Karpas-422 (cell line): Measurements from ENCODE around the gene CDH24. TPM values are rescaled to one million over a fixed set of nuclear protein-coding genes. Genes with fewer than 3 reads are reported as not detected.
A peak's percentile ranks its signal among the peaks of the same experiment; 100 is the strongest.

Source experiments
- DNase-seq: peaks from one replicate; pipeline ENCODE4 v3.0.0-alpha.2; 2015
- H2AFZ ChIP-seq: fragments of 200-600 bp; sonication (generic); 2 replicates; pipeline ENCODE4 v1.6.1; 2014; ENCODE audit warnings: antibody characterized with exemption, low read length, mixed read lengths
- H3K27ac ChIP-seq: fragments of 200-600 bp; sonication (generic); 2 replicates; pipeline ENCODE4 v1.5.1; 2014; ENCODE audit warnings: mild to moderate bottlenecking, low read length, moderate library complexity
- H3K27me3 ChIP-seq: fragments of 200-600 bp; sonication (generic); 2 replicates; pipeline ENCODE4 v1.6.1; 2014; ENCODE audit warnings: low read length, mixed read lengths
- H3K36me3 ChIP-seq: fragments of 200-600 bp; sonication (generic); 2 replicates; pipeline ENCODE4 v1.6.1; 2014; ENCODE audit warnings: low read length, mixed read lengths; ENCODE audit not compliant: insufficient read depth
- H3K4me1 ChIP-seq: fragments of 200-600 bp; sonication (generic); 2 replicates; pipeline ENCODE4 v1.6.1; 2014; ENCODE audit warnings: mild to moderate bottlenecking, low read length, mixed read lengths
- H3K4me2 ChIP-seq: fragments of 200-600 bp; sonication (generic); 2 replicates; pipeline ENCODE4 v1.6.1; 2014; ENCODE audit warnings: low read length, low read depth, mild to moderate bottlenecking; ENCODE audit not compliant: poor library complexity, severe bottlenecking
- H3K4me3 ChIP-seq: fragments of 200-600 bp; sonication (generic); 2 replicates; pipeline ENCODE4 v1.5.1; 2014; ENCODE audit warnings: mild to moderate bottlenecking, antibody characterized with exemption, low read length, mixed read lengths
- H3K79me2 ChIP-seq: fragments of 200-600 bp; sonication (generic); 2 replicates; pipeline ENCODE4 v1.6.1; 2014; ENCODE audit warnings: mild to moderate bottlenecking, low read length, mixed read lengths
- H3K9ac ChIP-seq: fragments of 200-600 bp; sonication (generic); 2 replicates; pipeline ENCODE4 v1.6.0; 2014; ENCODE audit warnings: low read length
- H3K9me2 ChIP-seq: fragments of 200-600 bp; sonication (generic), shearing (Covaris generic); replicated peaks from 2 replicates; pipeline ENCODE4 v1.6.0; 2014; ENCODE audit warnings: mild to moderate bottlenecking, low read length, moderate library complexity; ENCODE audit not compliant: insufficient read depth
- H3K9me3 ChIP-seq: fragments of 300-700, 200-600 bp; sonication (generic); 2 replicates; pipeline ENCODE4 v1.6.1; 2014; ENCODE audit warnings: low read length, mixed read lengths
- H4K20me1 ChIP-seq: fragments of 200-600 bp; sonication (generic); 2 replicates; pipeline ENCODE4 v1.6.1; 2014; ENCODE audit warnings: mild to moderate bottlenecking, antibody characterized with exemption, low read length, low read depth; ENCODE audit not compliant: insufficient read depth
- total RNA-seq: library from RNA; depleted of rRNA; stranded (reverse); fragments of >200 nt; shearing (Covaris generic); gene quantifications from 2 replicates; pipeline ENCODE4 v1.2.3, GENCODE V29; 2014; ENCODE audit warnings: low replicate concordance

CDH24 gene
- total RNA-seq, 1 experiment from 2014 or later = 0.34 TPM

DNA sequence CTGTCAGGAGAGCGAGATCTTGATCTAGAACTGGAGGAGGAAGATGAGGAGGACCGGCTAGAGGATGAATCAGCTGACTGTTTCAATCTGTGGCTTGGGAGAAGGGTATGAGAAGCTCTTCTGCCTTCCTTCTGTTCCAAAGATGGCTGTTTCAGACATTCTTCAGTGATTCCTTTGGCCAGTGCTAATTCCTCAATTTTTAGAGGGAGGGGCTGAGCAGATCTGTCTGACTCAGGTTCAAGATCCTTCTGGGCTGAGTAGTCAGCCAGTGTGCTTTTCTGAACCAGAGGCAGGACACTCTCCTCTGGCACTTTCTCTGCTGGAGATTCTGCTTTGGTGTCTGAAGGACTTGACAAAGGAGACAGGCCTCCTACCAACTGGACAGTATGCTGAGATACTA is 22.4 kb upstream of the CDH24 start:
- no peak overlapping the region for H3K4me3 ChIP-seq
- no peak overlapping the region for H3K4me2 ChIP-seq
- H3K9me3 ChIP-seq = no peaks in the 10 kb centered on the region
- H3K9me2 ChIP-seq = no peaks in the 10 kb centered on the region
- peaks cover 68% of the 10 kb centered on the region for H3K36me3 ChIP-seq
- H4K20me1 ChIP-seq = no peaks in the 10 kb centered on the region
- H3K27me3 ChIP-seq = no peaks in the 10 kb centered on the region
- H2AFZ ChIP-seq = no peak overlapping the region
- DNase-seq = no peak
- H3K4me1 ChIP-seq = no peaks in the 10 kb centered on the region
- no peak overlapping the region for H3K27ac ChIP-seq
- H3K79me2 ChIP-seq = peaks cover 13% of the 10 kb centered on the region
- no peak overlapping the region for H3K9ac ChIP-seq

DNA sequence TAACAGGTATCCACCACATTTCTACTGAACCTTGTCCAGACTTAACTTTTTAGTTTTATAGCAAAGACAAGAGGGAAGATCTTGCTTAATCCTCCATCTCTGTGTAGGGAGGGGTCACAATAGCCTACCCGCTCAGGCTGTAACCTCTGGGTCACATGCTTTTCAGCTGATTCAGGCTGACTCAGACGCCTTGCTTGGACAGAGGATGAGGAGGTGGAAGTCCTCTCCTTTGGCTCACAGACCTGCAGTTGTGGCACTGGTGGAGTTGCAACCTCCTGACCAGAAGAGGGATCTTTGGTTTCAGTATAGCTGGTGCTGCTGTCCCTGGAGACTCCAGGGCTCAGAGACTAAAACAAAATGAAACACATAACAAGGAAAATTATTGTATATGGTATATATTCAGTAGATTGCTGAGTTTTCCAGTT is 21.4 kb upstream of the CDH24 start:
- no peak overlapping the region for H3K27ac ChIP-seq
- H3K9me2 ChIP-seq = no peaks in the 10 kb centered on the region
- no peak overlapping the region for H2AFZ ChIP-seq
- H3K4me1 ChIP-seq = no peaks in the 10 kb centered on the region
- H3K9me3 ChIP-seq = no peaks in the 10 kb centered on the region
- DNase-seq = no peak
- no peak overlapping the region for H3K4me2 ChIP-seq
- H3K36me3 ChIP-seq = peaks cover 68% of the 10 kb centered on the region
- no peaks in the 10 kb centered on the region for H3K27me3 ChIP-seq
- peaks cover 11% of the 10 kb centered on the region for H3K79me2 ChIP-seq
- H3K4me3 ChIP-seq = no peak overlapping the region
- no peaks in the 10 kb centered on the region for H4K20me1 ChIP-seq
- H3K9ac ChIP-seq = no peak overlapping the region

DNA sequence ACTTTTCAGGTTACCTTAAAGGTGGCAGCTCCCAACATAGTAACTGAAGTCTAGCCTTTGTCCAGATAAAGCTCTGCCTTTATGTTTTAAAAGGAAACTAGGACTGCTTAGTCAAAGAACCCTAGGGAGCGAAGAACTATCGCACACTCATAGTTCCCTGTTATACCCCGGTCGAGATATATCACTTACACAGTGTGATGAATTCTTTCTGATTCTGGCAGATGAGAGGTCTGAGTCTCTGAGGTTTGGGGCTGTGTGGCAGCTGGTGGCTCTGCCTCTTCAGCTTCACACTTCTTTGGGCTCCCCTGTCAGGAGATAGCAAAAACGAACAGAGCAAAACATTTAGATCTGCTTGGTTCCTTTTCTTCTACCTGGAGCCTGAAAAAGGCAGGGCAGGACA is 20.6 kb upstream of the CDH24 start:
- H3K27ac ChIP-seq = no peak overlapping the region
- H3K4me1 ChIP-seq = no peaks in the 10 kb centered on the region
- no peak for DNase-seq
- H3K4me2 ChIP-seq = no peak overlapping the region
- no peak overlapping the region for H3K9ac ChIP-seq
- H4K20me1 ChIP-seq = no peaks in the 10 kb centered on the region
- H3K9me3 ChIP-seq = no peaks in the 10 kb centered on the region
- no peak overlapping the region for H2AFZ ChIP-seq
- H3K4me3 ChIP-seq = no peak overlapping the region
- peaks cover 68% of the 10 kb centered on the region for H3K36me3 ChIP-seq
- no peaks in the 10 kb centered on the region for H3K27me3 ChIP-seq
- H3K79me2 ChIP-seq = peaks cover 11% of the 10 kb centered on the region
- H3K9me2 ChIP-seq = no peaks in the 10 kb centered on the region

DNA sequence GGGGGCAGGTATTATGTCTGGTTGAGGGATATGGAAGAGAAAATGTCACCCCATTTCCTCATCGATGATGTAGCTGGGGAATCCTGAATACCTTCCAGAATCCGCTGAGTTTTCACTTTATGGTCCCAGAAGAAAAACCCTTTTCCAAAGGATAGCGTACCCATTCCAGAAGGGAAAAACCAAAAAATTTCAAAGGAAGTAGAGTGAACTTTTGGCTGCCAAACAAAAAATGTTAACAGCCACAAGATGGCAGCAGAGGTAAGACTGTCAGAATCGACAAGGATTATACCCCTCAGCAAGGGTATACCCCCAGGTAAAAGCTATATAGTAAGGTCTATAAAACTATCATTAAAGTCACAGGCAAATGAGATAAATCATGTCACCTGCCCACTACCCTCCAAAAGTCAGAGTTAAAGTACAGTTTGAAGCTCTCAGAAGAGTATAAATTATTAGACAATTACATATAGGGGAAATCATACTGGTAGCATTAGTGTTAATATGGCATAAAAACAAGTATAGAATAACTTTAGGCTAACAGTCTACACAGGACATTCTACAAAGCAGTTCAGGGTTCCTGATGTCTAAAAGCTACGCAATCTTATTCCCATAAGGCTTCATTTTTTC is 19.6 kb upstream of the CDH24 start:
- Histone ChIP-seq H3K27me3 (no peaks in the 10 kb centered on the region), H3K79me2 (peaks cover 11% of the 10 kb centered on the region), H3K27ac (no peak overlapping the region), H3K36me3 (peaks cover 65% of the 10 kb centered on the region), H3K9me3 (no peaks in the 10 kb centered on the region), H3K9ac (no peak overlapping the region), H3K4me1 (peaks cover 5% of the 10 kb centered on the region), H3K4me3 (no peak overlapping the region), H4K20me1 (no peaks in the 10 kb centered on the region), H3K9me2 (no peaks in the 10 kb centered on the region), H3K4me2 (no peak overlapping the region), H2AFZ (no peak overlapping the region)
- peak; percentile 79 for DNase-seq

DNA sequence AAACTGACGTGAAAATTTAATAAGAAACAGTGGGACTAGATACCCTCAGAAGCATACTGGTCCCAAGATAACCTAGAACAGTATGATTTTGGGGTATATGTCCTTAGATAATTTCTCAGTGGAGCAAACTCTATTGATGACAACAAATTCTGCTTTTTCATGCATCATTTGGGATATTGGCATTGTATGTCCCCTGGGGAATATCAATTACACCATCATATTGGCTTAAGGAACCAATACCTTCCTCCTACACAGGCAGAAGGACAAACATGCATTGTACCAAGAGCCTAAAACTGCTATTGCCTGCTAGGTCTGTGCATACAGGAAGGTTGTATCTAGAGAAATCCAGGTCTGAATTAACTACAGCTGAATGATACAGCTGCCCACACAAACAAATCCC is 17.6 kb upstream of the CDH24 start:
- Histone ChIP-seq H3K4me1 (peaks cover 16% of the 10 kb centered on the region), H3K27me3 (no peaks in the 10 kb centered on the region), H3K27ac (no peak overlapping the region), H3K79me2 (peaks cover 24% of the 10 kb centered on the region), H3K4me3 (no peak overlapping the region), H3K9me2 (no peaks in the 10 kb centered on the region), H3K4me2 (no peak overlapping the region), H3K9me3 (no peaks in the 10 kb centered on the region), H3K36me3 (peaks cover 47% of the 10 kb centered on the region), H3K9ac (no peak overlapping the region), H2AFZ (no peak overlapping the region), H4K20me1 (no peaks in the 10 kb centered on the region; the same call in 1 of the 2 replicates)
- DNase-seq = no peak

DNA sequence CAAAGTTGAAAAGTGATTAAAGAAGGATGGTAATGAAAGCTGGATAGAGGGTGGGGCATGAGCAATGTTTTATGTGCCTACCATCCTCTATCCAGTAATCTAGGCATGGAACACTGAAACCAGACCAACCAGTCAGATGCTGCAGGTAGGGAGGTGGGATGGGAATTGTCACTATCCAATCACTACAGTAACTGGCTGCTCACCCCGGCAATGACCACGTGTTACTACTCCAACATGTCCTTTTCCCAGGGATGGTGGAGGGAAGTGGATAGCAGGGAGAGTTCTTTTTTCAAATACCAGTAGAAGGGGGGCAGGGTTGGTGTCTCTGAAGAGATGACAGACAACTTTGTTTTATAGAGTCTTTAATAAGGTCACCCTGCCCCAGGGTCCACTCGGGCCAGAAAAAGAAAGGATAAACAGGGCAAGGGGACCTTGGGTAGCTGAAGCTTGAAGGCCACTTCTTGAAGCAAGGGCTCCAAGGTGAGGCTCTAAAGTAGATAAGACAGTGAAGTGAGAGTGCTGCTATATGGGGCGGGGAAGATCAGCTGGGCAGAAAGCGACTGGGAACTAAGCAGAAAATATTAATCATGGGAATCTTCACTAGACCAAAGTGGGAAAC is 14.7 kb upstream of the CDH24 start:
- H3K27me3 ChIP-seq = no peaks in the 10 kb centered on the region
- no peaks in the 10 kb centered on the region for H3K9me2 ChIP-seq
- peak overlapping the region; percentile 68 for H3K27ac ChIP-seq
- no peaks in the 10 kb centered on the region for H3K9me3 ChIP-seq
- H3K4me1 ChIP-seq = peaks cover 31% of the 10 kb centered on the region
- H4K20me1 ChIP-seq = peaks cover 14% of the 10 kb centered on the region
- H3K79me2 ChIP-seq = peaks cover 47% of the 10 kb centered on the region
- H3K36me3 ChIP-seq = peaks cover 35% of the 10 kb centered on the region
- H2AFZ ChIP-seq = no peak overlapping the region
- peak overlapping the region; percentile 85 for H3K9ac ChIP-seq
- DNase-seq = no peak
- peak overlapping the region; percentile 99 for H3K4me2 ChIP-seq
- peak overlapping the region; percentile 86 for H3K4me3 ChIP-seq

DNA sequence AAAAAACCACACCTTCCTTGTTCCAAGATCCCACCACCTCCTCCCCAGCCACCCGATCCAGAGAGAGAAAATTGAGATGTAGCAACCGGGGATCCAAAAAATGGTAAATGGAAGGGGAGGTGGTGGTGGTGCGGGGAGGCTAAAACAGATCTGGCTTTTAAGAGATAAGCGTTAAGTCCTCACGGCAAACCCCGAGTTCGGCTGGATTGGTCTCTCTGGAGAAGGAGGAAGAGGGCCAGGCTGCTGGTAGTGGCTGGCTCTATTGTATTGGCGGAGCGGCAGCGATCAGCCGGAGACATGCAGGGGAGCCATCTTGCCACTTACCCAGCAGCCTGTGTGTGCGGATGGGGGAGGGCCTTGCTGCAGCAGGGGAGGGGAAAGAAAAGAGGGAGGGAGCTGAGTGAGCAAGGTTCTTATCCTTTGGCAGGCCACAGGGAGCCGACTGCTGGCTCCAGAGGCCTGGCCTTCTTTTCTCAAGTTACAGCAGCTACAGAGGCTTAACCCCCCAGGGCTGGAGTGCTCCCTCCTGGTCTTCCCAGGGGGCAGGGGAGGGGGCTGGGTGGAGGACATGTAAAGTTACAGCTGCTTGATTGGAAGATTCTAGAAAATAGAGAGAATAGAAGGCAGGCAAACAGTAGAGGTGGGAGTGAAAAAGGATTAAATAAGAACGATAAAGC is 14.1 kb upstream of the CDH24 start:
- Histone ChIP-seq H3K27me3 (no peaks in the 10 kb centered on the region), H3K9me2 (no peaks in the 10 kb centered on the region), H2AFZ (no peak overlapping the region), H3K79me2 (peaks cover 50% of the 10 kb centered on the region), H3K9ac (peak overlapping the region; percentile 85), H3K4me2 (peak overlapping the region; percentile 99), H3K27ac (peak overlapping the region; percentile 68), H3K4me3 (peak overlapping the region; percentile 86), H3K9me3 (no peaks in the 10 kb centered on the region), H3K36me3 (peaks cover 35% of the 10 kb centered on the region), H3K4me1 (peaks cover 31% of the 10 kb centered on the region), H4K20me1 (peaks cover 17% of the 10 kb centered on the region)
- peak; percentile 96 for DNase-seq
